ENCODE data around the gene AZU1.
A peak's percentile ranks its signal among the peaks of the same experiment; 100 is the strongest.

AZU1 gene

DNA sequence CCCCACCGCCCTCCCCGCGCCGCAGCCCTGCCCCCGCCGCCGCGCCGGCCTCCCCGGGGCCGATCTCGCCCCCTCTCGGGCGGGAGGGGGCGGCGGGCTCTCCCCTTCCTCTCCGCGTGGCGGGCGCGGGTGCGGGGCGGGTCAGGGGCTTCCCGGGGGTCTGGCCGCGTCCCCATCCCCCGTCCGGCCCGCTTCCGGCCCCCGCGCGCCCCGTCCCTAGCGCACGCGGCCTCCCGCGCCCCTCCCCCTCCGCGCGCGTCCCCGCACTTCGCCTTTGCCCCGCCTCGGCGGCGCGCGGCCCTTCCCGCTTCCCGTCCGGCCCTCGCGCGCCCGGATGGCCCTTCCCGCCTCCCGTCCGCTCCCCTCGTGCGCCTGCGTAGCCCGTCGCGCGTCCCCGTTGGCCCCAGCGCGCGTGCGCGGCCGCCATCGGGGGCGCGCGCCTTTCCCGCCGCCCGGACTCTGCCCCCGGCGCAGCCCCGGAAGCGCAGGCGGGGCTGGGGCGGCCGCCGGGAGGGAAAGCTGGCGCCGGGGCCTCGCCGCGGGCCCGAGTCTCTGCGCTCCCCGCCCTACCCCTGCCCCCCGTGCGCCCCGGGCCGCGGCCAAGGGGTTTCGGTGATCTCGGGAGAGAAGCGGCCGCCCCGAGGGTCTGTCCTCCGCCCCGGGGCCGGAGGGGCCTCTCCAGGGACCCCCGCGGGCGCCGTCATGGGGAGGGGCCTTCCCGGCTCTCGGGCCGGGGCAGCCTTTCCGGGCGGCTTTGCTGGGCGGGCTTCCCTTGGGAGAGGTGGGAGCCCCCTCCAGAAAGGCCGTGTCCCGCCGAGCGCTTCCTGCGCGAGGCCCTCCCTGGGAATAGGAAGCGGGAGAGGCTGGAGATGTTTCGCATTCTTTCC lies 29.9 kb upstream of the AZU1 start:
- peak; percentile 95 for DNase-seq

- DNase-seq = no peak
Measured at GRCh38 chr19:798415-799075, 29.1 kb upstream of the AZU1 start.

- no peak for DNase-seq
Measured at GRCh38 chr19:799076-799881, 28.4 kb upstream of the AZU1 start.

DNA sequence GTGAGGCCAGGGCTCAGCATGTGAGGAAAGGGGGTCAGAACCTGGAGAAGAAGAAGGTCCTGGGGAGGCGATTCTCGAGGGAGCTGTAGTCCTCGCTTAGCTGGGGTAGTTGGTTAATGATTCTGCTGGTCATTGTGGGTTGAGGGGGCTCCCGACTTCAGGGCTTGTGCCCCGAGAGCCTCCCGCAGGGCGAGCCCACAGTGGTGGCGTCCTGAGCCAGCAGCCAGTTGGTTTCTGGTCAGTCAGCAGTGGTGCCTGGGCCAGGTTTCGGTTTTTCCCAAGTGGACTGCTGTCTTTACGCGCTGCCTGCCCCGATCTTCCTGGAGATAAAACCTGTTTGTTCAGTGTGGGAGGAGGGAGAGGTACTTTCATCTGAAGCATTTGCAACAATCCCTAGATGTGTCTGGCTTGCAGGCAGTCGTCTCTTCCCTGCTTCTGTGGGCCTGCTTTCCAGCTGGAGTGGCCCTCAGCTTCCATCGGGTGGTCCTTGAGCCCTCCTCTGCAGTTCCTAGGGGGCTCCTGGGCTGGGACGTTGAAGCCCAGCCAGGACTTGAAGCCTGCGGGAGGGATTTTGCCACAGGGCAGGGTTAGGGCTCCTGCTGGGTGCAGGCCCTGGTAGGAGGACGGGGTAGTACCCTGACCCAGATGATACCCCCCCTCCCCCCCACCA lies 27.1 kb upstream of the AZU1 start:
- no peak for DNase-seq

DNA sequence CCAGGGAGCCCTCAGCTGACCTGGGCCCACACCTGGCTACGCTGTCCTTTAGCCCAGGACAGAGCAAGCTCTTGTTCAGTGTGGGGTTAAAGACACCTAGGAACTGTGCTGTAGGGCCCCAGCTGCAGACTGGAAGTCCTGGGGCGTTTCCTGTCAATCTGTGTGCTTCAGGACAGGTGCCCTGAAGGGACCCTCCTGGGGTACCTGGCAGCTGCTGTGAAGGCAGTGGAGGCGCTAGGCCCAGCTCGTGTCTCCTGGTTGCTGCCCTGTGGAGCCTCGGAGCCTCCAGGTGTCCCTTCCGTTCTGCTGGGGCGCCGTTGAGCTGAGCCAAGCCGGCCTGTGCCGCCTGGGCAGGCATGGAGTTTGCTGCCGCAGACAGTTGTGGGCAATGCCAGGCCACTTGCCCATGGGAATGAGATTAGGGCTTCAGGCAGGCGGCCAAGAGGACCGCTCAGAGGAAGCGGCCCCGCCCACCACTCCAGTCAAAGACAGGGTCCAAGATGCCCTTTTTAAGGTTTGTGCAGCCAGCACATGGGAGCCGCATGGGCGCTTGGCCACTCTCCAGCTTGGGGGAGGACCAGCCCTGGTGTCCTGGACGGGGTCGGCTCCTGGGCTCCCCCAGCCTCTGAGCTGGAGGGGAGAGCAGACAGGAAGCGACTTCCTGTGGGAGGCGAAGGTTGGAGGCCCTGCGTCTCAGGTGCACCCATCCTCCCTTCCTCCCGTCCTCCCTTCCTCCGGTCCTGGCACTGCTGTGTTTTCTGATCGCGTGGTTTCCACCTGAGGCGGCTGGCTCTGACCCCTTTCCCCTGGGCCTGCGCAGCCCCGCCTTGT lies 26.4 kb upstream of the AZU1 start:
- no peak for DNase-seq

GRCh38 chr19:801861-802497 lies 25.7 kb upstream of the AZU1 start:
- no peak for DNase-seq

DNA sequence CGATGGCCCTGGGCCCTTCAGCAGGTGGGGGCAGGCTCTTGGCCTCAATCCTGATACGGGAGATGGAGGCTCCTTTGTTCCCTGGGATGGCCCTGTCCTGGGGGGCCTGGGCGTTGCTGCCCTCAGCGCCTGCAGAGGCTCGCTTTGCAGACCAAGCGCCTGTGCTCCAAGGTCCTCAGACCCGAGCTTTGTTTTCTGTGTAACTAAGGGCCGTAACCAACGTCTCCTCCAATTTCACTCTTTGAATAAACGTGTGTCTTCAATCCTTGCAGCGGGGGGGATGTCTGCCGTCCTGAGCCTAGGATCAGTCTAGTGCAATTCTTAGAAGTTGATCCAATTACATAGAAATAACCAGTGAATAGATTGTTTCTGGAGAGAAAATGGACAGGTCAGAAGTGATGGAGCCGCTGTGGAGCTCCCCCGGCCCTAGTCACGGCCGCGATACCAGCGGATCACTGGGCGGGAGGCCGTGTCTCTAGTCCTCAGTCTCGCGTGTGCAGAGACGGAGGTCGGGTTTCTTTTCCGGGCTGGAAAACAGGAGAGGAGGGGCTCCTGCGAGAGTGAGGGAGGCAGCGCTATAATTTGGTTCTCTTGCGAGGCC lies 25.0 kb upstream of the AZU1 start:
- no peak for DNase-seq

- DNase-seq = no peak
Measured at GRCh38 chr19:803099-803561, 24.5 kb upstream of the AZU1 start.

DNA sequence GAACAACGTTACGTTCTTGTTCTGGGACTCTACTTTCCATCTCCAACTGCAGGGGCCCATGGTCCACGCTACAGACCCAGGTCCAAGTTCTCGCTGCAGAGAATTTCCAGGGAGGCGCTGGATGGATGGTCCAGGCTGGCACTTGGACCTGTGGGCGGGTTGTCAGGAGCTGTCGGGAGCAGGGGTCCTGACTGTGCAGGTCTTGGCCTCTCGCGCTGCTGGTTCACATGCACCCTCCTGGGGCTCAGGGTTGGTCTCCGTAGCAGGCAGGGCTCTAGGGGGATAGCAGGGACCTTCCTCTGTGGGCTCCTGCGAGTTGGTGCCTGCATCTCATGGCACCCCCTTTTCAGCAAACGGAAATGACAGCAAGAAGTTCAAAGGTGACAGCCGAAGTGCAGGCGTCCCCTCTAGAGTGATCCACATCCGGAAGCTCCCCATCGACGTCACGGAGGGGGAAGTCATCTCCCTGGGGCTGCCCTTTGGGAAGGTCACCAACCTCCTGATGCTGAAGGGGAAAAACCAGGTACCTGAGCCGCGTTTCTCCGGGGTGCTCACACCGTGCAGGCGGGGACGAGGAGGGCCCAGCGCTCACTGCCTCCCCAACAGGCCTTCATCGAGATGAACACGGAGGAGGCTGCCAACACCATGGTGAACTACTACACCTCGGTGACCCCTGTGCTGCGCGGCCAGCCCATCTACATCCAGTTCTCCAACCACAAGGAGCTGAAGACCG lies 23.8 kb upstream of the AZU1 start:
- no peak for DNase-seq

GRCh38 chr19:804419-805165 lies 23.0 kb upstream of the AZU1 start:
- DNase-seq = no peak

- no peak for DNase-seq
Measured at GRCh38 chr19:805166-805551, 22.5 kb upstream of the AZU1 start.

DNA sequence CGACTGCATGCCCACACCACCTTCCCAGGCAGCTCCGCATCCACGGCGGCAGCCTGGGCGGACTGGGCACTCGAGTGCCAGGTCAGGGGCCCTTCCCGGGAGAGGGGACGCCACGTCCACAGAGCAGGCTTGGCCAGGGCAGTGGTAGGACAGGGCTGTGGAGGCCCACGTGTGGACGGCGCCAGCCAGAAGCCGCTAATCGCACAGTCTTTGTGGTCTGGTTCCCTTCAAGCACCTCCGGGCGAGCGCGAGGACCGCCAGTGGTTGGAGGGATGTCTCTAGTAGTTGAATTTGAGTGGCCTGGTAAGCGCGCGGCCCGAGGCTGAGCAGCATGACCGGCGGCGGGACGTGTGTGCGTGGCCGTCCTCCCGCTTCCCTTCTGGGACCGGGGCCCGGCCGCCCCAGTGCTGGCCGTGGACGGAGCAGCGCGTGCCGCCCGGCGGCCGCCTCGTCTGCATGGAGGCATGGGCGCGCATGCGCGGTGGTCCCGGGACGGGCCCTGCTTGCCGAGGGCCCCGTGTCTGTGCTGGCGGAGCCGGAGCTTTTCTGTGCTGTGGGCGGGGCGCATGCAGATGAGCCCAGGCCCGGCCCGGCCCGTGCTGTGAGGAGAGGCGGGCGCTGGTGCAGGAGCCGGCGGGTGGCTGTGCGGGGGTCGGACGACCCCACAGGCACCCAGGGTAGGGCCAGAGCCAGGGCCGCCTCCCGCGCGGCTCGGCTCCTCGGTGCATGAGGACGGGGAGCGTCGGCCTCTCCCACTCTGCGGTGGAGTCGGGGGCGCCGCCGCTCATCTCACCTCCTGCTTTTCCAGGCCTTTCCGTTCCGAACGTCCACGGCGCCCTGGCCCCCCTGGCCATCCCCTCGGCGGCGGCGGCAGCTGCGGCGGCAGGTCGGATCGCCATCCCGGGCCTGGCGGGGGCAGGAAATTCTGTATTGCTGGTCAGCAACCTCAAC lies 21.8 kb upstream of the AZU1 start:
- DNase-seq = no peak

GRCh38 chr19:806815-807421 lies 20.7 kb upstream of the AZU1 start:
- DNase-seq = no peak

GRCh38 chr19:807627-808422 lies 19.8 kb upstream of the AZU1 start:
- DNase-seq = no peak

- DNase-seq = no peak
Measured at GRCh38 chr19:808423-808775, 19.2 kb upstream of the AZU1 start.

GRCh38 chr19:810077-810855 lies 17.4 kb upstream of the AZU1 start:
- no peak for DNase-seq
